Measurements from ENCODE around the gene ACTL10. TPM values are rescaled to one million over a fixed set of nuclear protein-coding genes. Genes with fewer than 3 reads are reported as not detected.

Gene ACTL10
- total and polyA plus RNA-seq, 2 of the 13 experiments (the other 11 are each of a cell fraction or from before 2014, with no cell fraction given): not detected

- TF ChIP-seq ZNF687 (CRISPR knock-in tag; IDR thresholded peaks at IDR 0.05) (peak; percentile 30; the same call in 1 of the 2 replicates), TFDP1 (CRISPR knock-in tag; IDR thresholded peaks at IDR 0.05; ENCODE audit: borderline replicate concordance) (no peak), ZNF572 (CRISPR knock-in tag; IDR thresholded peaks at IDR 0.05) (no peak), XBP1 (CRISPR knock-in tag; IDR thresholded peaks at IDR 0.05) (no peak), RXRB (CRISPR knock-in tag; IDR thresholded peaks at IDR 0.05; ENCODE audit: borderline replicate concordance) (no peak), ZNF407 (CRISPR knock-in tag; IDR thresholded peaks at IDR 0.05; ENCODE audit: not compliant biosample characterization) (no peak), GTF2F1 (IDR thresholded peaks at IDR 0.05; ENCODE audit: low read length) (no peak), NONO (IDR thresholded peaks at IDR 0.05) (no peak), NONO (CRISPR knock-in tag; conservative IDR thresholded peaks at IDR 0.05) (0 out of 2 replicates have a peak, but pooled peaks have one; percentile 32), ZNF775 (CRISPR knock-in tag; IDR thresholded peaks at IDR 0.05; ENCODE audit: borderline replicate concordance) (no peak)
Measured at GRCh38 chr20:33679758-33680485, 13.2 kb downstream of the ACTL10 start (continued).
